Suprapubic skin (tissue), 3 donors: Measurements from ENCODE around the gene PTPRF.

ENCODE experiments used
- POLR2AphosphoS5 ChIP-seq, 3 donors: sonication (generic); formaldehyde crosslinking; IDR thresholded peaks; one replicate each; pipeline ENCODE4 v1.6.1; 2017; ENCODE audit warnings: antibody characterized with exemption in 3 of 3
- TF ChIP-seq, protein P1 (sequence below), 2 donors: fragments of 200-600 bp in 1 of 2; fragments of 450-650 bp in 1 of 2; sonication (generic) in 1 of 2; IDR thresholded peaks; one replicate each; pipeline ENCODE4 v1.5.1; 2016 to 2019; ENCODE audit warnings: antibody characterized with exemption in 2 of 2, mild to moderate bottlenecking in 1 of 2, moderate library complexity in 1 of 2

GRCh38 chr1:43621861-43622260, 91.2 kb downstream of the PTPRF start:
- TF ChIP-seq, protein P1, sequence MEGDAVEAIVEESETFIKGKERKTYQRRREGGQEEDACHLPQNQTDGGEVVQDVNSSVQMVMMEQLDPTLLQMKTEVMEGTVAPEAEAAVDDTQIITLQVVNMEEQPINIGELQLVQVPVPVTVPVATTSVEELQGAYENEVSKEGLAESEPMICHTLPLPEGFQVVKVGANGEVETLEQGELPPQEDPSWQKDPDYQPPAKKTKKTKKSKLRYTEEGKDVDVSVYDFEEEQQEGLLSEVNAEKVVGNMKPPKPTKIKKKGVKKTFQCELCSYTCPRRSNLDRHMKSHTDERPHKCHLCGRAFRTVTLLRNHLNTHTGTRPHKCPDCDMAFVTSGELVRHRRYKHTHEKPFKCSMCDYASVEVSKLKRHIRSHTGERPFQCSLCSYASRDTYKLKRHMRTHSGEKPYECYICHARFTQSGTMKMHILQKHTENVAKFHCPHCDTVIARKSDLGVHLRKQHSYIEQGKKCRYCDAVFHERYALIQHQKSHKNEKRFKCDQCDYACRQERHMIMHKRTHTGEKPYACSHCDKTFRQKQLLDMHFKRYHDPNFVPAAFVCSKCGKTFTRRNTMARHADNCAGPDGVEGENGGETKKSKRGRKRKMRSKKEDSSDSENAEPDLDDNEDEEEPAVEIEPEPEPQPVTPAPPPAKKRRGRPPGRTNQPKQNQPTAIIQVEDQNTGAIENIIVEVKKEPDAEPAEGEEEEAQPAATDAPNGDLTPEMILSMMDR (IDR thresholded peaks at IDR 0.05) = no peak
- TF ChIP-seq POLR2AphosphoS5 (IDR thresholded peaks at IDR 0.05) = no peak
